ENCODE results near the gene GBP4. TPM values are rescaled to one million over a fixed set of nuclear protein-coding genes. Genes with fewer than 3 reads are reported as not detected.

Gene GBP4
- total RNA-seq, 1 donor from 2014 or later = not detected

GRCh38 chr1:89172468-89173143 lies 26.1 kb downstream of the GBP4 start:
- no peak for DNase-seq (ENCODE audit: low read depth)

- no peak for DNase-seq (ENCODE audit: low read depth)
These were observed 27.7 kb downstream of the GBP4 start for GRCh38 chr1:89171067-89171438.

GRCh38 chr1:89170170-89171066 lies 28.3 kb downstream of the GBP4 start:
- no peak for DNase-seq (ENCODE audit: low read depth)

GRCh38 chr1:89169166-89169565 lies 29.6 kb downstream of the GBP4 start:
- DNase-seq (ENCODE audit: low read depth) = no peak

GRCh38 chr1:89167590-89168230 lies 31.0 kb downstream of the GBP4 start:
- DNase-seq (ENCODE audit: low read depth) = no peak

- no peak for DNase-seq (ENCODE audit: low read depth)
These were observed 32.0 kb downstream of the GBP4 start for GRCh38 chr1:89166705-89167104.

- DNase-seq (ENCODE audit: low read depth) = no peak
These were observed 32.9 kb downstream of the GBP4 start for GRCh38 chr1:89165811-89166210.

GRCh38 chr1:89151047-89151446 lies 47.7 kb downstream of the GBP4 start:
- DNase-seq (ENCODE audit: low read depth) = no peak

- DNase-seq (ENCODE audit: low read depth) = no peak
These were observed 48.8 kb downstream of the GBP4 start for GRCh38 chr1:89149976-89150375.

GRCh38 chr1:89149229-89149628 lies 49.5 kb downstream of the GBP4 start:
- peak; percentile 56 for DNase-seq (ENCODE audit: low read depth)

GRCh38 chr1:89147678-89148658 lies 50.8 kb downstream of the GBP4 start:
- DNase-seq (ENCODE audit: low read depth) = no peak

- no peak for DNase-seq (ENCODE audit: low read depth)
These were observed 52.0 kb downstream of the GBP4 start for GRCh38 chr1:89146721-89147120.

- DNase-seq (ENCODE audit: low read depth) = no peak
These were observed 55.3 kb downstream of the GBP4 start for GRCh38 chr1:89143484-89143883.

- DNase-seq (ENCODE audit: low read depth) = no peak
These were observed 56.6 kb downstream of the GBP4 start for GRCh38 chr1:89142160-89142559.

- no peak for DNase-seq (ENCODE audit: low read depth)
These were observed 65.0 kb downstream of the GBP4 start for GRCh38 chr1:89133747-89134146.

Other genes with a start within 250 kb of the GBP4 start
- 19.1 and 21.2 TPM in 2 replicates for gene KYAT3, start 206.3 kb downstream of the GBP4 start, total RNA-seq
- gene RBMXL1, start 206.3 kb downstream of the GBP4 start, total RNA-seq = 6.2 and 9.4 TPM in 2 replicates
- 20.5 and 26.9 TPM in 2 replicates for gene GBP3, start 176.1 kb downstream of the GBP4 start, total RNA-seq
- gene GBP1, start 133.7 kb downstream of the GBP4 start, total RNA-seq = 25.6 and 30.3 TPM in 2 replicates
- 70.6 and 111 TPM in 2 replicates for gene GBP2, start 72.8 kb downstream of the GBP4 start, total RNA-seq
- not detected in 2 replicates for gene GBP7, start 22.9 kb downstream of the GBP4 start, total RNA-seq
- not detected in 2 replicates for gene GBP5, start 73.9 kb upstream of the GBP4 start, total RNA-seq
- 0.16 TPM in 1 of 2 replicates, not detected in the other for gene GBP6, start 165.1 kb upstream of the GBP4 start, total RNA-seq